Glomerular visceral epithelial cell (primary cell): ENCODE data around the gene BACH2.
"Not testable (repeated sequence)": the region's sequence is repeated elsewhere in the genome, so short reads cannot be mapped to it uniquely, and the experiment has no call there.

Experiments used
- DNase-seq: peaks from one replicate; pipeline ENCODE4 v3.0.0-alpha.2; 2016; ENCODE audit errors: extremely low spot score

Gene BACH2

GRCh38 chr6:90296341-90297114 lies at the start of gene BACH2:
Gene BACH2, minus strand, starts transcription at chr6:90296843. Its CDS starts 287,999 bp downstream, at chr6:90008844.
- DNase-seq: peak; percentile 89

GRCh38 chr6:90343576-90343975 lies 46.9 kb upstream of the BACH2 start:
- peak; percentile 34 for DNase-seq

GRCh38 chr6:90338409-90338808 lies 41.8 kb upstream of the BACH2 start:
- no peak for DNase-seq

DNA sequence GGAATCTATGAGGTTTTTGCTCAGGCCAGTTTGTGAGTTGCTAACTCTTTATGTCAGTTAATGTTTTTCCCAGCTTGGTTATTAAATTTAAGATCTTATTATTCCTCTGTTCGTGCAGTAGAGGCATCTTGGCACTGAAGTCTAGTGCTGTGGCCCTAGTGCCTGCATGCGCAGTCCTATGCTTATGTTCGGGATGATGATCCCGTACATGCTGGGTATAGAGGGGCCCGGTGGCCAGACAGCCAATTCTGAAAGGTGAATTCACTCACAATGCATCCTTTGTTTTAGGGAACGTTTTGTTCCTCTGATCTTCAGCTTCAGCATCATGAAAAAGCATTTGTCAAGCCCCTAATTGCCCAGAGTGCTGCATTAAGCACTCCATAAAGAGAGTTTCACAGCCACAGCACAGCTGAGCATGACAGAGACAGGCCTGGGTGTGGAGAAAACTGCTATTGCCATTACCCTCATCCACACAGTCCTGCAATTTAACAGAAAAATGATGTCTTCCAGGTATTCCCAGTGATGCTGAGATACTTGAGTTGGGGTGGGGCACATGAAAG lies 39.8 kb upstream of the BACH2 start:
- DNase-seq: no peak

DNA sequence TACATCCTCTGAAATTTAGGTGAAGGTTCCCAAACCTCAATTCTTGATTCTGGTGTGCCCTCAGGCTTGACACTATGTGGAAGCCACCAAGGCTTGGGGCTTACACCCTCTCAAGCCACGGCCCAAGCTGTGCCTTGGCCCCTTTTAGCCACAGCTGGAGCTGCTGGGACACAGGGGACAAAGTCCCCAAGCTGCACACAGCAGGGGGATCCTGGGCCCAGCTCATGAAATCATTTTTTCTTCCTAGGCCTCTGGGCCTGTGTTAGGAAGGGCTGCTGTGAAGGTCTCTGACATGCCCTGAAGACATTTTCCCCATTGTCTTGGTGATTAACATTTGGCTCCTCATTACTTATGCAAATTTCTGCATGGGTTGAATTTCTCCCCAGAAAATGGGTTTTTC lies 37.3 kb upstream of the BACH2 start:
- DNase-seq: no peak

DNA sequence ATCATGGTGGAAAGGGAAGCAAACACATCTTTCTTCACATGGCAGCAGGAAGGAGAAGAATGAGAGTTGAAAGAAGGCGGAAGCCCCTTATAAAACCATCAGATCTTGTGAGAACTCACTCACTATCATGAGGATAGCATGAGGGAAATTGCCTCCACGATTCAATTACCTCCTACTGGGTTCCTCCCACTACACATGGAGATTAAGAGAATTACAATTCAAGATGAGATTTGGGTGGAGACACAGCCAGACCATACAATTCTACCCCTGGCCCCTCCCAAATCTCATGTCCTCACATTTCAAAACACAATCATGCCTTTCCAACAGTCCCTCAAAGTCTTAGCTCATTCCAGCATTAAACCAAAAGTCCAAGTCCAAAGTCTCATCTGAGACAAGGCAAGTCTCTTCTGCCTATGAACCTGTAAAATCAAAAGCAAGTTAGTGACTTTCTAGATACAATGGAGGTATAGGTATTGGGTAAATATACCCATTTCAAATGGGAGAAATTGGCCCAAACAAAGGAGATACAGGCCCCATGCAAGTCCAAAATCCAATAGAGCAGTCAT lies 36.4 kb upstream of the BACH2 start:
- not testable (repeated sequence) for DNase-seq

DNA sequence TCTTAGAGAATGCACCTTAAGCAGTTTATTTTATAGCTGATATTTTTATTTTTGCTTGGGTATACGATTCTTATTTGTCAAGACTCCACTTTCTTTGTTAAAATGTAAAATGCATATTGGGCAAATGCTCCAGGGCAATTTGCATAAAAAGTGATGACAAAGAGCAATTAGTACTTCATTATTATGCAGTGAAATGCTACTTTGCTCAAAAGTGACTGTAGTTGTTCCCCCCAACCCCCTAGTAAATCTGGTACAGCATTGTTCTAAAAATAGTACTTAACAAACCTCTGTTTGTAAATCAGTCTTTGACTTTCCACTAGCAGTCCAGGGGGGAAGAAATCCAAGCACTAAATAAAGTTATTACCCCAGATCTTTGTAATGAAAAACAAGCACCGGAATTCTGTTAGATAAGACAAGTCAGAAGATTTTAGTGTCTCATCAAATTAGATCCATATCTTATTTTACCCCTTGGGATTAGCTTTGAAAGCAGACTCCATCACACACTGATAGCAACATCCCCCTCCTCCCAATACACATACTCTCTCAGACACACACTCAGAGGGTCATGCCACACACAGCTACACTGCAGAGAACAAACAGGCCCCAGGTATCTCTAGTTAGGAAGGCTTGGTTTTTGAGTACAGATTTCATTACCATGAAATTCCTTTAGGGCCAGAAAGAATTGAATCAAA lies 32.9 kb upstream of the BACH2 start:
- no peak for DNase-seq

- DNase-seq: peak; percentile 56
These were observed 31.4 kb upstream of the BACH2 start for GRCh38 chr6:90328004-90328403.

DNA sequence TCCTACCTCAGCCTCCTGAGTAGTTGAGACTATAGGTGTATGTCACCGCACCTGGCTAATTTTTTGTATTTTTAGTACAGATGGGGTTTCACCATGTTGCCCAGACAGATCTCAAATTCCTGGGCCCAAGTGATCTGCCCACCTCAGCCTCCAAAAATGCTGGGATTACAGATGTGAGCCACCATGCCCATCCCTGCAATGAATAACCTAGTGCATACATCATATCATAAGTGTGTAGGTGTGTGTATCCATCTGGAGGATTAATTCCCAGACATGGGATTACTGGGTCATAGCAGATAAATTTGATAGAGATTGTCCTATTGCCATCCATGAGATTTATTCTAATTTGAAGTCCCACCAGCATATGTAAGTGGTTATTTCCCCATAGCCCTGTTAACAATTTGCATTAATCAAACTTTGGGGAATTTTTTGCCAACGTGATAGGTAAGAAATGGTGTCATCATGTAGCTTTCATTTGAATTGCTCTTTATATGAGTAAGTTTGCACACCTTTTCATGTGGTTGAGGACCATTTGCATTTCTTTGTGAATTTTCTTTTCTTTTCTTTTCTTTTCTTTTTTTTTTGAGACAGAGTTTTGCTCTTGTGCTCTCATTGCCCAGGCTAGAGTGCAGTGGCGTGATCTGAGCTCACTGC lies 29.9 kb upstream of the BACH2 start:
- DNase-seq: no peak

GRCh38 chr6:90323706-90324105 lies 27.1 kb upstream of the BACH2 start:
- DNase-seq: no peak

DNA sequence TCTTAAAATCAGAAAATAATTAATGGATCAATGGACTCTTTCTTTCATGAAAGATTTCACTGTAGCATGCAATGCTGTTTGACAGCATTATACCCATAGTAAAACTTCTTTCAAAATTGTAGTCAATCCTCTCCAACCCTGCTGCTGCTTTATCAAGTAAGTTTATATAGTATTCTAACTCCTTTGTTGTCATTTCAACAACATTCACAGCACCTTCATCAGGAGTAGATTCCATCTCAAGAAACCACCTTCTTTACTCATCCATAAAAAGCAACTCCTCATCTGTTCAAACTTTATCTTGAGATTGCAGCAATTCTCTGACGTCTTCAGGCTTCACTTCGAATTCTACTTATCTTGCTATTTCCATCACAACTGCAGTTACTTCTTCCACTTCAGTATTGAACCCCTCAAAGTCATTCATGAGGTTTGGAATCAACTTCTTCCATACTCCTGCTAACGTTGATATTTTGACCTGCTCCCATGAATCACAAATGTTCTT lies 26.4 kb upstream of the BACH2 start:
- DNase-seq: no peak

- no peak for DNase-seq
These were observed 23.5 kb upstream of the BACH2 start for GRCh38 chr6:90319979-90320685.

- DNase-seq: no peak
These were observed 22.4 kb upstream of the BACH2 start for GRCh38 chr6:90319044-90319443.

- DNase-seq: no peak
These were observed 19.3 kb upstream of the BACH2 start for GRCh38 chr6:90315986-90316385.

DNA sequence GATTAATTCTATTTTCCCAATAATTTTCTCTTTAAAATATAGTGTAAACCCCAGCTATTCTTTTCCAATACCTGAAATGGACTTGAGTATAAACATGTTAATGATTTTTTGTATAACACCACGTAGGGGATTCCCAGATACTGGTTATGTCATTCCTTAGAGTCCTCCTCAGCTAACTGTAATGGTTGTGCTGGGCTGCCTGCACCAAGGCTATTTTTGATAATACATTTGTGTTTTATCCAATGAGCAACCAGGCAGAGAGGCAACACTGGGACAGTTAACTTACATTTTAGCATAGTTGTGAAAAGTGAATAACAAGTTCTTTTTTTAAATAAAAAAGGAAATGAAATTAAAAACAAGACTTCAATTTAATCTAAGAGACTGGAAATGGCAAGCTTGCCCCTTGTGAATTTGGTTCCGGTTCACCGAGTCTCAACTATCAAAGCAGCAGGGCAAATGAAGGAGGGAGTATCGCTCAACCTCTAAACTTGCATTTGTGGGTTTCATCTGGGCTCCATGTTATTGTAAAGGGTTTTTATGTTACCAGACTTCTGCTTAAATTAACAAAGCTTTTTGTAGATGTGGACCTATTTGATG lies 18.8 kb upstream of the BACH2 start:
- DNase-seq: peak; percentile 22

- no peak for DNase-seq
These were observed 17.9 kb upstream of the BACH2 start for GRCh38 chr6:90314514-90314913.

GRCh38 chr6:90311569-90311968 lies 14.9 kb upstream of the BACH2 start:
- no peak for DNase-seq

DNA sequence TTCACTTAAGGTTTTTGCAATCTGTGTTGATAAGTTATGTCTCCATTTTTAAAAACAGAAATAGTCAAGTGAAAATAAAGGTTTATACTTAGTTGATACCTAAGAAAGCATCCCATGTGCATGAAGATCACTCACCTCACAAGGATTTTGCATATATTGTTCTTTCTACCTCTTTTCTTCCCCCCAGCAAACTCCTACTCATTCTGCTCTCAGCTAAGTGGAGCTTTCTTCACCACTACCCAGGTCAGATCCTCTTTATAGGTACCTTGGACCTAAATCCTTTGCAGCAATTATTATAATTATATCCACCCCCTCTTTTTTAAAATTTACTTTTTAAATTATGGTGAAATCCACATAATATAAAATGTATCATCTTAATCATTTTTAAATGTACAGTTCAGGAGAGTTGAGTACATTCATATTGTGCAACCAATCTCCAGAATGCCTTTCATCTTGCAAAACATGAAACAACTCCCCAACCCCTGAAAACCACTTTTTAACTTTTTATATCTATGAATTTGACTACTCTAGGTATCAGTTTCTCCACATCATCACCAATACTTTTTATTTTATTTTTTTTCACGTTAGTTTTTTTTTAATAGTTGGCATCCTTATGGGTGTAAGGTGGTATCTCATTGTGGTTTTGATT lies 9.3 kb upstream of the BACH2 start:
- no peak for DNase-seq

DNA sequence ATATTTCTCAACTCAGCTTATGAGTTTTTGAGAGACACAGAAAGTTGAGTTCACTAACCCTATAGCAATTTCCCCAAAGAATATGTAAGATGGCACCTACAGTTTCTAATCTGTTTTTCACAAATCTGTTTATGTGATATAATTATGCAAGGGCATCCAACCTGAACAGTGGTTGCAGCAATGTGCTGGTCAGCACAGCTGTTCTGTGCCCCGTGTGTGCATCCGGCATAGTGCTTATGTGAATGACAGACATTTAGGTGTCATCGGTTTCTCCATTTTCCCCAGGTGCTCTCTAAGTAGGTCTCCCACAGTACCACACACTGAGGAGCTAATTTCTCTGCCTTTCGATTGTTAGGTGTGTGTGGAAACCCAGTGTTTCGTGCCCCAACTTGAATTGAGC lies 7.7 kb upstream of the BACH2 start:
- DNase-seq: no peak

DNA sequence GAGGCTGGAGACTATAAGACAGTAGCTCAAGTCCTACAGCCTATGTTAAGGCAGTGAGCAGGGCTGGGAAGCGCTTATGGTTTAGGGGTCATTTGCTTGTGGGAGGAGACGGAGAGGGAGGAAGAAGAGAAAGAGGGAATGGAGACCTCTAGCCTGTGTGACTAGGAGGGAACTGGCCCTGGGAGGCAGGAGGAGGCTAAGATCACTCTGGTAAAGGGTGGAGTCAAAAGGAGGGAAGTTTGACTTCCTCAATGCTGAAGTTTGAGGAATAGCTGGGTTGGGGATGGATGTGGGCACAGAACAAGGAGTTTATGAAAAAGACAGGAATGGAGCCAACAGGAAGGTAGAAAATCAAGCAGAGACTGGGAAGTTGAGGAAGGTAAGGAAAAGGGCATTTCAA lies 6.4 kb upstream of the BACH2 start:
- DNase-seq: no peak
